ENCODE measurements around the gene TMEM52.
"Not testable (repeated sequence)": the region's sequence is repeated elsewhere in the genome, so short reads cannot be mapped to it uniquely, and the experiment has no call there.

The TMEM52 gene

DNA sequence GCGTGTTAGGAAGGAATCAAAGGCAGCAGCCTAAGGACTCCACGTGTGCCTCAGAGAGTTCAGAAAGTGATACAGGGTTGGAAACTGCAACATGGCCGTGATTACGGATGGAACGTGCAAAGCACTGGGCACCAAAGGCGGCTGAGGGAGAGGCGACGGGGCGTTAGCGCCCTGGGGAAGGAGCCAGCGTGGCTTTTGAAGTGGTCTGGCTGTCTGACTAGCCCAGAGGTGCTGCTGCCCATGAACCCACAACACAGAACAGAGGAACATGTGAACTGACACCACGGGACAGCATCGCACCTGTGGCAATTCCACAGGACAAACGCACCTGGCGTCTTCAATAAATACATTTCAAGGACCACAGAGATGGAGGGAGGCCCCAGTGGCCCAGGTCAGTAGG is 18.0 kb upstream of the TMEM52 start:
- Mint-ChIP-seq H3K4me3 (no peak overlapping the region), H3K27ac (no peak overlapping the region), H3K9me3 (peaks cover 14% of the 10 kb centered on the region), H3K27me3 (ENCODE audit: low read depth, poor library complexity) (peaks cover 4% of the 10 kb centered on the region), H3K4me1 (no peaks in the 10 kb centered on the region), H3K36me3 (ENCODE audit: low read depth) (no peaks in the 10 kb centered on the region)
- TF ChIP-seq, protein P1, sequence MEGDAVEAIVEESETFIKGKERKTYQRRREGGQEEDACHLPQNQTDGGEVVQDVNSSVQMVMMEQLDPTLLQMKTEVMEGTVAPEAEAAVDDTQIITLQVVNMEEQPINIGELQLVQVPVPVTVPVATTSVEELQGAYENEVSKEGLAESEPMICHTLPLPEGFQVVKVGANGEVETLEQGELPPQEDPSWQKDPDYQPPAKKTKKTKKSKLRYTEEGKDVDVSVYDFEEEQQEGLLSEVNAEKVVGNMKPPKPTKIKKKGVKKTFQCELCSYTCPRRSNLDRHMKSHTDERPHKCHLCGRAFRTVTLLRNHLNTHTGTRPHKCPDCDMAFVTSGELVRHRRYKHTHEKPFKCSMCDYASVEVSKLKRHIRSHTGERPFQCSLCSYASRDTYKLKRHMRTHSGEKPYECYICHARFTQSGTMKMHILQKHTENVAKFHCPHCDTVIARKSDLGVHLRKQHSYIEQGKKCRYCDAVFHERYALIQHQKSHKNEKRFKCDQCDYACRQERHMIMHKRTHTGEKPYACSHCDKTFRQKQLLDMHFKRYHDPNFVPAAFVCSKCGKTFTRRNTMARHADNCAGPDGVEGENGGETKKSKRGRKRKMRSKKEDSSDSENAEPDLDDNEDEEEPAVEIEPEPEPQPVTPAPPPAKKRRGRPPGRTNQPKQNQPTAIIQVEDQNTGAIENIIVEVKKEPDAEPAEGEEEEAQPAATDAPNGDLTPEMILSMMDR (IDR thresholded peaks at IDR 0.05), result no peak
- no peak for DNase-seq

DNA sequence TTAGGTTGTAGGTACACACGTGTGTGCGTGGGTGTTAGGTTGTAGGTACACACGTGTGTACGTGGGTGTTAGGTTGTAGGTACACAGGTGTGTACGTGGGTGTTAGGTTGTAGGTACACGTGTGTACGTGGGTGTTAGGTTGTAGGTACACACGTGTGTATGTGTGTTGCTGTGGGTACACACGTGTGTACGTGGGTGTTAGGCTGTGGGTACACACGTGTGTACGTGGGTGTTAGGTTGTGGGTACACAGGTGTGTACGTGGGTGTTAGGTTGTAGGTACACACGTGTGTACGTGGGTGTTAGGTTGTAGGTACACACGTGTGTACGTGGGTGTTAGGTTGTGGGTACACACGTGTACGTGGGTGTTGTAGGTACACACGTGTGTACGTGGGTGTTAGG is 15.8 kb upstream of the TMEM52 start:
- H3K36me3 Mint-ChIP-seq (ENCODE audit: low read depth); H3K4me3 Mint-ChIP-seq; H3K27me3 Mint-ChIP-seq (ENCODE audit: low read depth, poor library complexity); DNase-seq; H3K4me1 Mint-ChIP-seq; H3K27ac Mint-ChIP-seq: not testable (repeated sequence)
- H3K9me3 Mint-ChIP-seq, result peaks cover 14% of the 10 kb centered on the region

DNA sequence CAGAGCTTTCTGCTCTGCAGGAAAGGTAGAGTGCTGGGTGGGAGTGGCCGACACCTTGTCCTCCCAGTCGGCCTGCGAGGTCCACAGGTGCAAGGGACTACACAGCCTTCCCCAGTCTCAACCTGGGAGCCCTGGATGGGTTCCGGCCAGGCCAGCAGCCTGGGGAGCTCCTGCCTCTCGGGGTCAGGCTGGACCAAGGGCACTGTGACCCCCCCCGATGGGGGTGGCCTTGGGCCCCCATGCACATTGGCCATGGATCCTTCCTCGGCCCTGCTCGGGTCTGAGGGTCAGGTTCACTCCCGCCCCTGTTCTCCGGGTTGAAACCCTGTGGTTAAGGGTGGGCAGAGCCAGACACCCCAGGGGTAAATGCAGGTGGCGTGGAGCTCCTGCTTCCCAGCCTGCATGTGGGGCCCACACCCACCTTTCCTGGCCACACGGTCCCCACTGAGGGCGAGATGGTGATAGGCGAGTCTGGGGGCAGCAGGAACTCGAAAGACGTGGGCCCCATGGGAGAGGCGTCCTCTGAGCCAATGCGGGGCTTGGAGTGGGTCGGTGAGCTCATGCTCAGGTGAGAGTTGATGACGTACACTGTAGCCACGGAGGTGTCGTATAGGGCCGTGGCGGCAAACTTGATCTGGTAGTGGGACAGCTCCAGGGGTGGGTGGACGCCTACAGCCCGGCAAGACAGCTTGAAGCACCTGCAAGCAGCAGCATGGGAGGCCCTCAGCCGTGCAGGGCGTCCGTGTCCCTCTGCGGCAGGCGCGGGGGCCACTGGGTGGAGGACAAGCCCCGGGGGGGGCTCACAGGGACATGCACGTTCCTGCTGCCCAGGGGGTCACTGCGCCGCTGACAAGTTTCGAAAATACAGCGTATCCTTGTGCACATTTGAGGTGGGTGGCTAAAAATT is 10.8 kb upstream of the TMEM52 start:
- no peak for DNase-seq
- Mint-ChIP-seq H3K27me3 (ENCODE audit: low read depth, poor library complexity) (peaks cover 4% of the 10 kb centered on the region), H3K4me3 (no peak overlapping the region), H3K9me3 (peaks cover 14% of the 10 kb centered on the region), H3K4me1 (peaks cover 1% of the 10 kb centered on the region), H3K36me3 (ENCODE audit: low read depth) (no peaks in the 10 kb centered on the region), H3K27ac (no peak overlapping the region)
- TF ChIP-seq, protein P1 (IDR thresholded peaks at IDR 0.05), result no peak

DNA sequence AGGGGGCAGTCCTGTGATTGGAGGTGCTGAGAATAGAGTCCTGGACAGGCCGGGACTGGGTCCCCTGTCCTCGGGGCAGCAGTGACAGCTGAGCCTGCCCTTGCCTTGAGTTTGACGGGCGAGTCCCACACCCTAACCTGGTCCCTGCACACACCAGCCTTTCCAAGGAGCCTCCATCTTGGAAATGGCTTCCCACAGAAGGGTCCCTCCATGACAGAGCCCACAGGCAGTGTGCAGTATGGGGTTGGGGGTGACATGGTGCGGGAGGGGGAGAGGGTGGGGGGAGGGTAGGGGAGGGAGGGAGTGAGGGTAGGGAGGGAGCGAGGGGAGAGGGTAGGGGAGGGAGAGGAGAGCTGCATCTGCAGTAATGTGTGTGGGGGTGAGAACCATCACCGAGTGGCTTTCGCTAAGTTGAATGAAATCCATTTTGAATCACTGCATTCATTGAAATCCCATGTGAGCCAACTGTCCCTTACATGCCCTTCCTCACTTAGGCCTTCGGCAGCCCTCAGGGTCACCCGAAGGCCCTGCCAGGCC is 10.1 kb upstream of the TMEM52 start:
- Mint-ChIP-seq H3K36me3 (ENCODE audit: low read depth) (no peaks in the 10 kb centered on the region), H3K4me3 (no peak overlapping the region), H3K4me1 (peaks cover 6% of the 10 kb centered on the region), H3K27ac (no peak overlapping the region), H3K9me3 (peaks cover 9% of the 10 kb centered on the region), H3K27me3 (ENCODE audit: low read depth, poor library complexity) (peaks cover 4% of the 10 kb centered on the region)
- TF ChIP-seq, protein P1 (IDR thresholded peaks at IDR 0.05), result no peak
- DNase-seq, result no peak

DNA sequence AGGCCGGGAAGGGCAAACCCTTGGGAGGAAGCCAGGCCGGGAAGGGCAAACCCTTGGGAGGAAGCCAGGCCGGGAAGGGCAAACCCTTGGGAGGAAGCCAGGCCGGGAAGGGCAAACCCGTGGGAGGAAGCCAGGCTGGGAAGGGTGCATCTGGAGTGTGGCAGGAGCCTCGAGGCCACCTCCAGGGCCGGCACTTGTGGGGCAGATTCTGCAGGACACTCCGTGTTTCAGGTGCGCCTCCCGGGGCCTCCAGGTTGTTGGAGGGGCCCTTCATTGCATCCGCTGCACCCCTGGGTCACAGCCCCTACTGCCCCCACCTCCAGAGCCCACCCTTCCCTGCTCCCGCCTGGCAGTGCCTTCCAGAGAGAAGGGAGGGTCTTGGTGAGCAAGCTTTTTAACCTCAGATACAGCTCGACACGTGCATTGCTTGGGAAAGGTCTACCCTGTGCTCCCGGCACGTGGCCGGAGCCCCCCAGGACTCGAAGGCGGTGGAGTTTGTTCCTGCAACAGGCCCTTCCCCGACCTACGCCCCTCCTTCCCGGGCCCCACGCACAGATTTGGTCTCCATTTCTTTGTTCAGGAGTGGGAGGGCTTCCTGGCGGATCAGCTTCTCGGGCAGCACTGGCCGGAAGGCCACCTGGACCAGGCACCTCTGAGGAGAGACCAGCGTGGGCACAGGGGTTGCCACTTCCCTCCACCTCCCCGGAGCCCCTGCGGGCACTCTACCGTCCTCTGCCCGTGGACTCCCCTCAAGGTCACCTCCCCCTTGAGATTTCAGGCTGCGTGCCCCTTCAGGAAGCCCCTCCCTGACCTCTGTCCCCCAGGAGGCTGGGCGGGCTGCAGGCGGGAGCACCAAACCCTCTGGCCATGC is 9.4 kb upstream of the TMEM52 start:
- no peak for DNase-seq
- Mint-ChIP-seq H3K4me3 (no peak overlapping the region), H3K4me1 (peaks cover 6% of the 10 kb centered on the region), H3K27ac (no peak overlapping the region), H3K27me3 (ENCODE audit: low read depth, poor library complexity) (peaks cover 4% of the 10 kb centered on the region), H3K36me3 (ENCODE audit: low read depth) (no peaks in the 10 kb centered on the region), H3K9me3 (peaks cover 2% of the 10 kb centered on the region)
- TF ChIP-seq, protein P1 (IDR thresholded peaks at IDR 0.05), result no peak

DNA sequence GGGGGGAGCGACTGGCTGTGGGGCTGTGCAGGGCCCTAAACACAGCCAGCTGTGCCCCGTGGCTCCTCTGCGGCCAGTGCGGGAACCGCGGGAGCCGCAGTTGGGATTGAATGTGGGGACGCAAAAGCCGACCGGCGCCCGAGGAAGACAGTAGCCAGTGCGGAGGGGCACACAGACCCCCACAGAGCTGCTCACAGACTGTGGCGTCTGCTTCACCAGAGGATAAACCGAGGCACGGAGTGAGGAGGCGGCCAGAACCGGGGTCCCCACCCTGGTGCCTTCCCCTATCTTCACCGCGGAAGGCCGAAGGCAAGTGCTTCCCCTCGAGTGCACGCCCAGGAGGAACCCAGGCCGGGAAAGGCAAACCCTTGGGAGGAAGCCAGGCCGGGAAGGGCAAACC is 8.7 kb upstream of the TMEM52 start:
- no peaks in the 10 kb centered on the region for H3K36me3 Mint-ChIP-seq (ENCODE audit: low read depth)
- DNase-seq, result no peak
- H3K27ac Mint-ChIP-seq, result no peak overlapping the region
- TF ChIP-seq, protein P1 (IDR thresholded peaks at IDR 0.05), result no peak
- peaks cover 10% of the 10 kb centered on the region for H3K4me1 Mint-ChIP-seq
- peaks cover 4% of the 10 kb centered on the region for H3K27me3 Mint-ChIP-seq (ENCODE audit: low read depth, poor library complexity)
- no peaks in the 10 kb centered on the region for H3K9me3 Mint-ChIP-seq
- no peak overlapping the region for H3K4me3 Mint-ChIP-seq
